Naive thymus-derived CD8-positive, alpha-beta T cell (primary cell): ENCODE results near the gene LY9. TPM values are rescaled to one million over a fixed set of nuclear protein-coding genes. Genes with fewer than 3 reads are reported as not detected.

Experiments used
- ATAC-seq, 2 donors: fragments of 150-1000 bp; cut with Tn5 transposase in 1 of 2; sonication (Bioruptor Pico), chemical (Tn5 transposase) in 1 of 2; 1 replicate in 1 of 2; 2 replicates in 1 of 2; pipeline ENCODE4 v1.10.0; 2021; ENCODE audit warnings: mild to moderate bottlenecking in 2 of 2, moderate library complexity in 2 of 2
- POLR2A ChIA-PET: fragments of 350-600 bp; sonication (Branson Sonifier 250); formaldehyde crosslinking; loops from one replicate; lab custom pipeline; 2021; ENCODE audit warnings: antibody characterized with exemption; lab: Charles Lee
- DNase-seq, 10 donors: peaks; one replicate each; pipeline versions ENCODE4 v3.0.0 to v3.0.0-alpha.2; 2020 to 2022
- H3K27ac Mint-ChIP-seq, 10 donors: one replicate each; pipeline ENCODE4 v1.8.0; 2020 to 2022; ENCODE audit warnings: mild to moderate bottlenecking in 10 of 10, mixed read lengths in 10 of 10, moderate library complexity in 4 of 10, inconsistent platforms in 1 of 10
- H3K27me3 Mint-ChIP-seq, 5 donors: one replicate each; pipeline ENCODE4 v1.8.0; 2021 to 2022; ENCODE audit warnings: mixed read lengths in 5 of 5
- H3K36me3 Mint-ChIP-seq, 3 donors: one replicate each; pipeline ENCODE4 v1.8.0; 2020 to 2022; ENCODE audit warnings: mixed read lengths in 3 of 3, mild to moderate bottlenecking in 2 of 3, inconsistent platforms in 1 of 3
- H3K4me1 Mint-ChIP-seq, 4 donors: one replicate each; pipeline ENCODE4 v1.8.0; 2021 to 2022; ENCODE audit warnings: mixed read lengths in 4 of 4
- H3K4me3 Mint-ChIP-seq, 10 donors: one replicate each; pipeline ENCODE4 v1.8.0; 2020 to 2022; ENCODE audit warnings: mild to moderate bottlenecking in 10 of 10, mixed read lengths in 10 of 10, moderate library complexity in 6 of 10, inconsistent platforms in 1 of 10
- H3K9me3 Mint-ChIP-seq, 9 donors: one replicate each; pipeline ENCODE4 v1.8.0; 2020 to 2022; ENCODE audit warnings: mixed read lengths in 9 of 9, mild to moderate bottlenecking in 3 of 9, inconsistent platforms in 1 of 9, moderate library complexity in 1 of 9
- polyA plus RNA-seq, 3 donors: library from polyadenylated mRNA; unstranded; fragments of 300-500 nt; fragmentation: Illumina TruSeq; gene quantifications; one replicate each; pipeline ENCODE4 v1.2.3, GENCODE V29; 2021
- total RNA-seq, 8 experiments: library from RNA in 2 of 8; stranded (reverse) in 2 of 8; gene quantifications; one replicate each; pipeline ENCODE4 v1.2.3 and lab custom pipeline; 2021 to 2026

Gene LY9
- total and polyA plus RNA-seq, 5 experiments from 2014 or later: 150 to 223 (median 167) TPM

GRCh38 chr1:160806784-160807183, 10.8 kb downstream of the LY9 start:
- Mint-ChIP-seq H3K4me1 (peaks cover 42 to 89% (median 84%) of the 10 kb centered on the region in 4 donors), H3K27me3 (no peaks in the 10 kb centered on the region), H3K27ac (peak overlapping the region in 8 of 10 donors; percentile 72 to 89 (median 78)), H3K9me3 (peaks cover 3 to 28% (median 19%) of the 10 kb centered on the region in 9 donors), H3K36me3 (peaks cover 24 to 89% (median 52%) of the 10 kb centered on the region in 3 donors), H3K4me3 (peak overlapping the region in 9 of 10 donors; percentile 27 to 77 (median 53))
- DNase-seq (no peak), ATAC-seq (no peak)
- POLR2A ChIA-PET: interaction anchor here (0.6 to 6.0 kb wide), 2 partner anchors 10 to 212 kb away, joined by 4 to 41 read pairs; partner anchors contain the start of gene LY9

- Mint-ChIP-seq H3K4me3 (peak overlapping the region in 9 of 10 donors; percentile 27 to 71 (median 52)), H3K4me1 (peaks cover 47 to 94% (median 87%) of the 10 kb centered on the region in 4 donors), H3K9me3 (peaks cover 3 to 28% (median 19%) of the 10 kb centered on the region in 9 donors), H3K36me3 (peaks cover 24 to 94% (median 55%) of the 10 kb centered on the region in 3 donors), H3K27ac (peak overlapping the region; percentile 53 to 89 (median 72)), H3K27me3 (no peaks in the 10 kb centered on the region)
- ATAC-seq (no peak), DNase-seq (no peak)
- POLR2A ChIA-PET: interaction anchor here (0.6 to 6.0 kb wide), 2 partner anchors 10 to 212 kb away, joined by 4 to 41 read pairs; partner anchors contain the start of gene LY9
Observed at GRCh38 chr1:160807247-160807646, 11.3 kb downstream of the LY9 start.

- Mint-ChIP-seq H3K36me3 (peaks cover 21 to 95% (median 53%) of the 10 kb centered on the region in 3 donors), H3K4me1 (peaks cover 44 to 93% (median 87%) of the 10 kb centered on the region in 4 donors), H3K27ac (peak overlapping the region in 7 of 10 donors; percentile 23 to 89 (median 71)), H3K4me3 (peak overlapping the region in 7 of 10 donors; percentile 23 to 71 (median 52)), H3K27me3 (no peaks in the 10 kb centered on the region), H3K9me3 (peaks cover 3 to 28% (median 19%) of the 10 kb centered on the region in 9 donors)
- POLR2A ChIA-PET: interaction anchor here (6.0 kb wide), 1 partner anchor 11 kb away, joined by 41 read pairs; the partner anchor contains the start of gene LY9
- ATAC-seq (no peak), DNase-seq (no peak)
Observed at GRCh38 chr1:160807738-160808137, 11.8 kb downstream of the LY9 start.

GRCh38 chr1:160808289-160808688, 12.3 kb downstream of the LY9 start:
- POLR2A ChIA-PET: interaction anchor here (6.0 kb wide), 1 partner anchor 11 kb away, joined by 41 read pairs; the partner anchor contains the start of gene LY9
- ATAC-seq: no peak
- H3K4me3 Mint-ChIP-seq: peak overlapping the region in 8 of 10 donors; percentile 23 to 65 (median 54)
- H3K27me3 Mint-ChIP-seq: no peaks in the 10 kb centered on the region
- no peak for DNase-seq
- peaks cover 3 to 28% (median 19%) of the 10 kb centered on the region in 9 donors for H3K9me3 Mint-ChIP-seq
- peak overlapping the region in 9 of 10 donors; percentile 22 to 89 (median 63) for H3K27ac Mint-ChIP-seq
- peaks cover 47 to 93% (median 88%) of the 10 kb centered on the region in 4 donors for H3K4me1 Mint-ChIP-seq
- H3K36me3 Mint-ChIP-seq: peaks cover 19 to 96% (median 51%) of the 10 kb centered on the region in 3 donors

- no peak for ATAC-seq
- no peak for DNase-seq
- H3K4me1 Mint-ChIP-seq: peaks cover 45 to 82% (median 75%) of the 10 kb centered on the region in 4 donors
- H3K9me3 Mint-ChIP-seq: peaks cover 3 to 20% (median 17%) of the 10 kb centered on the region in 9 donors
- H3K27me3 Mint-ChIP-seq: no peaks in the 10 kb centered on the region
- POLR2A ChIA-PET: interaction anchor here (2.2 kb wide), 1 partner anchor 13 kb away, joined by 6 read pairs; no protein-coding TSS in a partner anchor
- peak overlapping the region in 1 of 10 donors; percentile 57 for H3K4me3 Mint-ChIP-seq
- peak overlapping the region in 8 of 10 donors; percentile 9 to 79 (median 68) for H3K27ac Mint-ChIP-seq
- peaks cover 19 to 95% (median 42%) of the 10 kb centered on the region in 3 donors for H3K36me3 Mint-ChIP-seq
Observed at GRCh38 chr1:160810486-160810885, 14.5 kb downstream of the LY9 start.

- DNase-seq: no peak
- H3K27ac Mint-ChIP-seq: peak overlapping the region; percentile 9 to 82 (median 50)
- no peak for ATAC-seq
- no peaks in the 10 kb centered on the region for H3K27me3 Mint-ChIP-seq
- H3K9me3 Mint-ChIP-seq: peaks cover 3 to 14% (median 12%) of the 10 kb centered on the region in 9 donors
- POLR2A ChIA-PET: interaction anchor here (2.2 kb wide), 1 partner anchor 13 kb away, joined by 6 read pairs; no protein-coding TSS in a partner anchor
- peak overlapping the region in 3 of 10 donors; percentile 9 to 30 (median 28) for H3K4me3 Mint-ChIP-seq
- H3K4me1 Mint-ChIP-seq: peaks cover 41 to 79% (median 70%) of the 10 kb centered on the region in 4 donors
- H3K36me3 Mint-ChIP-seq: peaks cover 12 to 95% (median 39%) of the 10 kb centered on the region in 3 donors
Observed at GRCh38 chr1:160811147-160811546, 15.2 kb downstream of the LY9 start.

GRCh38 chr1:160813215-160813614, 17.2 kb downstream of the LY9 start:
- peaks cover 37 to 62% (median 53%) of the 10 kb centered on the region in 4 donors for H3K4me1 Mint-ChIP-seq
- H3K27ac Mint-ChIP-seq: peak overlapping the region in 9 of 10 donors; percentile 57 to 87 (median 81)
- H3K36me3 Mint-ChIP-seq: peaks cover 0 to 94% (median 24%) of the 10 kb centered on the region in 3 donors
- DNase-seq: no peak
- H3K27me3 Mint-ChIP-seq: no peaks in the 10 kb centered on the region
- no peak for ATAC-seq
- H3K4me3 Mint-ChIP-seq: no peak overlapping the region
- POLR2A ChIA-PET: interaction anchor here (1.3 kb wide), 1 partner anchor 24 kb away, joined by 4 read pairs; no protein-coding TSS in a partner anchor
- no peaks in the 10 kb centered on the region for H3K9me3 Mint-ChIP-seq

GRCh38 chr1:160814316-160814715, 18.3 kb downstream of the LY9 start:
- no peaks in the 10 kb centered on the region for H3K27me3 Mint-ChIP-seq
- no peak for DNase-seq
- H3K27ac Mint-ChIP-seq: peak overlapping the region in 9 of 10 donors; percentile 48 to 86 (median 83)
- peaks cover 0 to 98% (median 28%) of the 10 kb centered on the region in 3 donors for H3K36me3 Mint-ChIP-seq
- no peaks in the 10 kb centered on the region for H3K9me3 Mint-ChIP-seq
- H3K4me1 Mint-ChIP-seq: peaks cover 36 to 64% (median 47%) of the 10 kb centered on the region in 4 donors
- no peak for ATAC-seq
- POLR2A ChIA-PET: interaction anchor here (0.7 to 1.3 kb wide), 3 partner anchors 18 to 34 kb away, joined by 3 to 4 read pairs (median 3); partner anchors contain the start of gene LY9
- H3K4me3 Mint-ChIP-seq: no peak overlapping the region

- no peaks in the 10 kb centered on the region for H3K9me3 Mint-ChIP-seq
- POLR2A ChIA-PET: interaction anchor here (0.6 to 0.8 kb wide), 3 partner anchors 15 to 206 kb away, joined by 3 read pairs; partner anchors contain the start of genes F11R and LY9
- peak overlapping the region in 1 of 10 donors; percentile 14 for H3K4me3 Mint-ChIP-seq
- H3K27ac Mint-ChIP-seq: peak overlapping the region in 7 of 10 donors; percentile 35 to 86 (median 71)
- peaks cover 34 to 65% (median 43%) of the 10 kb centered on the region in 4 donors for H3K4me1 Mint-ChIP-seq
- peaks cover 0 to 98% (median 27%) of the 10 kb centered on the region in 3 donors for H3K36me3 Mint-ChIP-seq
- DNase-seq: no peak
- no peak for ATAC-seq
- no peaks in the 10 kb centered on the region for H3K27me3 Mint-ChIP-seq
Observed at GRCh38 chr1:160814856-160815255, 18.9 kb downstream of the LY9 start.

- DNase-seq (no peak), ATAC-seq (no peak)
- peaks cover 7 to 94% (median 20%) of the 10 kb centered on the region in 3 donors for H3K36me3 Mint-ChIP-seq
- no peaks in the 10 kb centered on the region for H3K27me3 Mint-ChIP-seq
- POLR2A ChIA-PET: interaction anchor here (0.6 to 1.1 kb wide), 2 partner anchors 15 to 209 kb away, joined by 3 to 5 read pairs; no protein-coding TSS in a partner anchor
- peak overlapping the region in 1 of 10 donors; percentile 20 for H3K4me3 Mint-ChIP-seq
- H3K27ac Mint-ChIP-seq: peak overlapping the region in 9 of 10 donors; percentile 29 to 79 (median 66)
- H3K4me1 Mint-ChIP-seq: peaks cover 9 to 40% (median 18%) of the 10 kb centered on the region in 4 donors
- no peaks in the 10 kb centered on the region for H3K9me3 Mint-ChIP-seq
Observed at GRCh38 chr1:160818207-160818937, 22.4 kb downstream of the LY9 start.

GRCh38 chr1:160819186-160819585, 23.2 kb downstream of the LY9 start:
- POLR2A ChIA-PET: interaction anchor here (0.6 to 1.3 kb wide), 3 partner anchors 16 to 208 kb away, joined by 3 to 5 read pairs (median 3); no protein-coding TSS in a partner anchor
- peaks cover 7 to 94% (median 14%) of the 10 kb centered on the region in 3 donors for H3K36me3 Mint-ChIP-seq
- H3K4me3 Mint-ChIP-seq: no peak overlapping the region
- ATAC-seq: no peak
- no peaks in the 10 kb centered on the region for H3K27me3 Mint-ChIP-seq
- peaks cover 6 to 32% (median 12%) of the 10 kb centered on the region in 4 donors for H3K4me1 Mint-ChIP-seq
- DNase-seq: no peak
- H3K9me3 Mint-ChIP-seq: no peaks in the 10 kb centered on the region
- H3K27ac Mint-ChIP-seq: peak overlapping the region in 9 of 10 donors; percentile 50 to 86 (median 74)

GRCh38 chr1:160821627-160822026, 25.7 kb downstream of the LY9 start:
- H3K9me3 Mint-ChIP-seq: no peaks in the 10 kb centered on the region
- H3K36me3 Mint-ChIP-seq: peaks cover 7 to 94% (median 8%) of the 10 kb centered on the region in 3 donors
- no peak overlapping the region for H3K4me3 Mint-ChIP-seq
- H3K4me1 Mint-ChIP-seq: peaks cover 5 to 24% (median 8%) of the 10 kb centered on the region in 4 donors
- peak overlapping the region; percentile 6 to 91 (median 74) for H3K27ac Mint-ChIP-seq
- ATAC-seq (no peak), DNase-seq (no peak)
- POLR2A ChIA-PET: interaction anchor here (0.7 to 1.5 kb wide), 2 partner anchors 24 to 42 kb away, joined by 3 to 4 read pairs; no protein-coding TSS in a partner anchor
- H3K27me3 Mint-ChIP-seq: no peaks in the 10 kb centered on the region
